GM12878 (cell line): ENCODE results near the gene MYO3B. TPM values are rescaled to one million over a fixed set of nuclear protein-coding genes. Genes with fewer than 3 reads are reported as not detected.

Source experiments
- ATAC-seq: fragments of 200-7000 bp; cut with Tn5 transposase; 3 replicates; pipeline ENCODE4 v1.9.1; 2020; ENCODE audit warnings: mild to moderate bottlenecking, moderate library complexity
- BruUV-seq: library from RNA; stranded (reverse); fragments of 400-500 nt; replicated peaks from 2 replicates; lab custom pipeline; 2021; lab: Mats Ljungman, UMichigan
- CTCF ChIA-PET: fragments of 300-600 bp; sonication (Branson Sonifier 250); formaldehyde crosslinking; extraction: SDS; loops from one replicate; lab custom pipeline; 2021; ENCODE audit warnings: inconsistent platforms; lab: Yijun Ruan, JAX
- POLR2A ChIA-PET: fragments of 350-600 bp; formaldehyde crosslinking; extraction: SDS; loops from one replicate; lab custom pipeline; 2021; ENCODE audit warnings: inconsistent platforms; lab: Charles Lee
- RAD21 ChIA-PET: fragments of 300-600 bp; sonication (Branson Sonifier 250); formaldehyde crosslinking; loops from one replicate; lab custom pipeline; 2023; ENCODE audit warnings: antibody characterized with exemption; ENCODE audit not compliant: unreplicated experiment; lab: Charles Lee
- SMC1A ChIA-PET: fragments of 300-600 bp; sonication (Branson Sonifier 250); formaldehyde crosslinking; loops from one replicate; lab custom pipeline; 2023; ENCODE audit not compliant: unreplicated experiment, uncharacterized antibody; lab: Charles Lee
- DNase-seq: peaks from one replicate; pipeline ENCODE4 v3.0.0-alpha.2; 2011; ENCODE audit warnings: low read depth, low spot score
- FAIRE-seq: peaks from 3 replicates; lab custom pipeline; 2011; peaks lifted over from hg19 to GRCh38; lab: Jason Lieb, UNC
- H2AFZ ChIP-seq: 2 replicates; pipeline ENCODE4 v1.6.0; 2011; ENCODE audit warnings: low read depth, low read length, control low read depth; ENCODE audit not compliant: control insufficient read depth
- H3K27ac ChIP-seq: 2 replicates; pipeline ENCODE4 v1.5.1; 2011; ENCODE audit warnings: control low read depth; ENCODE audit not compliant: control insufficient read depth, insufficient read depth
- H3K27me3 ChIP-seq, 2 experiments: replicated peaks in 1 of 2; 2 replicates each; pipeline versions ENCODE4 v1.6.0 to v1.6.1; 2011; ENCODE audit warnings: low read length in 1 of 2; ENCODE audit not compliant: control insufficient read depth in 2 of 2, insufficient read depth in 2 of 2
- H3K36me3 ChIP-seq, 2 experiments: 2 replicates each; pipeline ENCODE4 v1.5.1; 2011; ENCODE audit warnings: low read length in 1 of 2; ENCODE audit not compliant: control insufficient read depth in 2 of 2, insufficient read depth in 2 of 2
- H3K4me1 ChIP-seq: 2 replicates; pipeline ENCODE4 v1.6.1; 2011; ENCODE audit warnings: mild to moderate bottlenecking, low read length, moderate library complexity, mixed read lengths; ENCODE audit not compliant: control insufficient read depth, insufficient read depth
- H3K4me2 ChIP-seq: 2 replicates; pipeline ENCODE4 v1.6.0; 2011; ENCODE audit warnings: control low read depth; ENCODE audit not compliant: control insufficient read depth, insufficient read depth
- H3K4me3 ChIP-seq: fragments of 200-600 bp; sonication (generic); 2 replicates; pipeline ENCODE4 v1.5.1; 2016
- H3K79me2 ChIP-seq: 2 replicates; pipeline ENCODE4 v1.6.0; 2011; ENCODE audit warnings: low read length; ENCODE audit not compliant: control insufficient read depth, insufficient read depth
- H3K9ac ChIP-seq: 2 replicates; pipeline ENCODE4 v1.8.0; 2011; ENCODE audit warnings: low read length, control low read depth, mixed read lengths; ENCODE audit not compliant: control insufficient read depth, insufficient read depth
- H3K9me3 ChIP-seq: replicated peaks from 3 replicates; pipeline ENCODE4 v1.5.1; 2011; ENCODE audit warnings: mild to moderate bottlenecking, low read length; ENCODE audit not compliant: control insufficient read depth, insufficient read depth
- H4K20me1 ChIP-seq: 2 replicates; pipeline ENCODE4 v1.6.0; 2011; ENCODE audit not compliant: control insufficient read depth, insufficient read depth
- BCLAF1 ChIP-seq: fragments of 450-650 bp; IDR thresholded peaks from 2 replicates; pipeline ENCODE4 v1.6.1; 2017; ENCODE audit warnings: antibody characterized with exemption, mild to moderate bottlenecking, moderate library complexity
- BMI1 ChIP-seq: fragments of 450-650 bp; IDR thresholded peaks from 2 replicates; pipeline ENCODE4 v1.6.1; 2016; ENCODE audit warnings: mild to moderate bottlenecking, moderate library complexity, borderline replicate concordance
- CEBPB ChIP-seq, 2 experiments: fragments of 150-350 bp in 1 of 2; IDR thresholded peaks; 2 replicates each; pipeline ENCODE4 v1.6.1; 2012 to 2014; ENCODE audit warnings: low read depth in 2 of 2, low read length in 2 of 2, borderline replicate concordance in 1 of 2, inconsistent platforms in 1 of 2
- EGR1 ChIP-seq, 2 experiments: IDR thresholded peaks; 1 replicate in 1 of 2; 2 replicates in 1 of 2; pipeline ENCODE4 v1.6.1; 2011 to 2012; ENCODE audit warnings: low read depth in 2 of 2, low read length in 2 of 2, borderline replicate concordance in 1 of 2, mild to moderate bottlenecking in 1 of 2, moderate library complexity in 1 of 2
- EZH2 ChIP-seq: IDR thresholded peaks from 2 replicates; pipeline ENCODE4 v1.6.1; 2012; ENCODE audit warnings: low read depth, mild to moderate bottlenecking, control low read depth, inconsistent platforms, low read length, borderline replicate concordance; ENCODE audit not compliant: control insufficient read depth
- HDAC6 ChIP-seq: fragments of 200-600 bp; sonication (generic); IDR thresholded peaks from one replicate; pipeline ENCODE4 v1.8.0; 2017; ENCODE audit warnings: antibody characterized with exemption; ENCODE audit not compliant: unreplicated experiment
- IKZF2 ChIP-seq, 2 experiments: fragments of 450-650 bp; IDR thresholded peaks; 2 replicates each; pipeline ENCODE4 v1.6.1; 2017; ENCODE audit warnings: mild to moderate bottlenecking in 2 of 2, moderate library complexity in 2 of 2
- IRF5 ChIP-seq: fragments of 450-650 bp; IDR thresholded peaks from 2 replicates; pipeline ENCODE4 v1.6.1; 2017; ENCODE audit warnings: borderline replicate concordance
- MLLT1 ChIP-seq: fragments of 450-650 bp; IDR thresholded peaks from 2 replicates; pipeline ENCODE4 v1.6.1; 2016; ENCODE audit warnings: mild to moderate bottlenecking
- NR2F1 ChIP-seq: fragments of 450-650 bp; conservative IDR thresholded peaks from 2 replicates; pipeline ENCODE4 v1.6.1; 2017; ENCODE audit warnings: mild to moderate bottlenecking
- RAD51 ChIP-seq: fragments of 450-650 bp; IDR thresholded peaks from 2 replicates; pipeline ENCODE4 v1.6.1; 2016; ENCODE audit warnings: moderate library complexity, mild to moderate bottlenecking, inconsistent platforms
- RCOR1 ChIP-seq: conservative IDR thresholded peaks from 2 replicates; pipeline ENCODE4 v1.6.1; 2012; ENCODE audit warnings: low read depth, low read length, improper control_type of control experiment
- RELA ChIP-seq: fragments of 450-650 bp; IDR thresholded peaks from 2 replicates; pipeline ENCODE4 v1.8.0; 2014; ENCODE audit warnings: borderline replicate concordance; ENCODE audit not compliant: partially characterized antibody
- RUNX3 ChIP-seq: IDR thresholded peaks from 2 replicates; pipeline ENCODE4 v1.6.1; 2012; ENCODE audit warnings: low read length, inconsistent platforms
- TCF3 ChIP-seq: IDR thresholded peaks from 2 replicates; pipeline ENCODE4 v1.6.1; 2012; ENCODE audit warnings: low read depth, mild to moderate bottlenecking, low read length, borderline replicate concordance; ENCODE audit not compliant: insufficient read depth
- TCF7 ChIP-seq: IDR thresholded peaks from 2 replicates; pipeline ENCODE4 v1.6.1; 2014; ENCODE audit warnings: antibody characterized with exemption, borderline replicate concordance
- ZNF217 ChIP-seq: fragments of 450-650 bp; IDR thresholded peaks from 2 replicates; pipeline ENCODE4 v1.6.1; 2017; ENCODE audit warnings: antibody characterized with exemption, mild to moderate bottlenecking
- WGBS: methylation state at CpG from one replicate; pipeline ENCODE4 v1.1.6; 2016; ENCODE audit warnings: low lambda C conversion rate; ENCODE audit not compliant: insufficient replicate concordance, insufficient coverage; ENCODE audit errors: missing lambda C conversion rate; 5-methylcytosine and 5-hydroxymethylcytosine counted together
- in situ Hi-C: fragments of 300-500 bp; cut with MboI; formaldehyde crosslinking; loops from 9 replicates; pipeline ENCODE4 v1.14.3; 2018; ENCODE audit warnings: mixed read lengths
- intact Hi-C: fragments of 100-400 bp; cut with micrococcal nuclease; formaldehyde crosslinking; loops from one replicate; pipeline ENCODE4 v1.14.2; 2022; ENCODE audit not compliant: unreplicated experiment
- polyA plus RNA-seq, 11 experiments: library from polyadenylated mRNA; depleted of rRNA in 4 of 11; unstranded in 6 of 11; stranded (reverse) in 5 of 11; fragments of >200 nt; fragmentation: Nextera tagmentation in 4 of 11; fragmentation: Illumina TruSeq in 1 of 11; extraction: Ambion mirVana in 4 of 11; extraction: Trizol in 1 of 11; gene quantifications; 1 replicate in 1 of 11; 2 replicates in 10 of 11; pipeline versions ENCODE4 v1.2.1 to v1.2.3, GENCODE V29; 2011 to 2016; ENCODE audit warnings: inconsistent platforms in 2 of 11, missing spikeins in 2 of 11, low read depth in 1 of 11
- total RNA-seq, 4 experiments: library from RNA; depleted of rRNA in 3 of 4; stranded (reverse); fragments of >200 nt in 3 of 4; fragmentation: Illumina TruSeq in 1 of 4; extraction: Trizol in 1 of 4; gene quantifications; 2 replicates each; pipeline versions ENCODE4 v1.2.1 to v1.2.3, GENCODE V29; 2013 to 2021
- TF ChIP-seq, protein P1 (sequence below): fragments of 450-650 bp; IDR thresholded peaks from 2 replicates; pipeline ENCODE4 v1.6.1; 2016; ENCODE audit warnings: mild to moderate bottlenecking

The MYO3B gene
- total and polyA plus RNA-seq, 10 of the 15 experiments (the other 5 are each of a cell fraction or from before 2014, with no cell fraction given), result 1.1 to 7.1 (median 2.1) TPM

DNA sequence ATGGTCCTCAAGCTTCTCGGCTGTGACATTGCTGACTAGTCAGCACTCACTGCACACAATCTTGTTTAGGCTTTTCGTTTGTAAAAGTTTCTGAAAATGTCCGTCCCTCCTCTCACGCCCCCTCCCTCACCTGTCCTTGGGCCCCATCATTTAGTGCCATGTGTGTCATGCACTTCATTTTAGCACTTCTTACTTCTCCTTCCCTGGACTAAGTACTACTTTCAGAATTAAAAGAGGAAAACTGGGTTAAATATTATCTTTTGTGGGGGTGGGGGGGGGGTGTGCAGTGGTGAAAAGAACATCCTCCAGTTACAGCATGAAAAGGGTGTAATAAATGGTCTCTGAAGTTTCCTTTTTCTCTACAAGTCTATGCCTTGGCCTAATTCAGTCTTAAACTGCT is 355.2 kb downstream of the MYO3B start:
- BruUV-seq, result no TSS peak
- intact Hi-C loops, result no loop called here
- SMC1A ChIA-PET, result interaction anchor here (0.6 to 2.8 kb wide), 12 partner anchors 9 to 284 kb away, joined by 3 to 16 read pairs (median 4); partner anchors contain the start of gene GAD1
- TF ChIP-seq RELA, result no peak
- TF ChIP-seq RUNX3, result no peak
- peak; percentile 44; the same call in 1 of the 2 replicates for TF ChIP-seq ZNF217
- no peak for TF ChIP-seq TCF7
- 0 out of 2 replicates have a peak, but pooled peaks have one; percentile 55 for TF ChIP-seq MLLT1
- TF ChIP-seq IKZF2 (IDR thresholded peaks at IDR 0.05), result peak; percentile 92 to 96
- TF ChIP-seq RCOR1, result no peak
- TF ChIP-seq EZH2, result no peak
- peak; percentile 32; the same call in 1 of the 2 replicates for TF ChIP-seq NR2F1
- no peak for TF ChIP-seq EGR1 (IDR thresholded peaks at IDR 0.05; ENCODE audit: borderline replicate concordance in 1 of 2, low read depth in 2 of 2, low read length in 2 of 2)
- TF ChIP-seq RAD51, result no peak
- no peak for TF ChIP-seq HDAC6
- TF ChIP-seq TCF3, result no peak
- TF ChIP-seq BMI1, result peak; percentile 63; the same call in 1 of the 2 replicates
- TF ChIP-seq, protein P1, sequence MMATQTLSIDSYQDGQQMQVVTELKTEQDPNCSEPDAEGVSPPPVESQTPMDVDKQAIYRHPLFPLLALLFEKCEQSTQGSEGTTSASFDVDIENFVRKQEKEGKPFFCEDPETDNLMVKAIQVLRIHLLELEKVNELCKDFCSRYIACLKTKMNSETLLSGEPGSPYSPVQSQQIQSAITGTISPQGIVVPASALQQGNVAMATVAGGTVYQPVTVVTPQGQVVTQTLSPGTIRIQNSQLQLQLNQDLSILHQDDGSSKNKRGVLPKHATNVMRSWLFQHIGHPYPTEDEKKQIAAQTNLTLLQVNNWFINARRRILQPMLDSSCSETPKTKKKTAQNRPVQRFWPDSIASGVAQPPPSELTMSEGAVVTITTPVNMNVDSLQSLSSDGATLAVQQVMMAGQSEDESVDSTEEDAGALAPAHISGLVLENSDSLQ, result peak; percentile 45
- no peak for TF ChIP-seq CEBPB (IDR thresholded peaks at IDR 0.05; ENCODE audit: borderline replicate concordance in 1 of 2, low read depth in 2 of 2, low read length in 2 of 2)
- TF ChIP-seq BCLAF1, result no peak
- no peak for TF ChIP-seq IRF5

More for the DNA sequence above, 355.2 kb downstream of the MYO3B start:
- POLR2A ChIA-PET, result interaction anchor here (0.6 to 3.2 kb wide), 3 partner anchors 16 to 426 kb away, joined by 6 to 8 read pairs (median 6); no protein-coding TSS in a partner anchor
- peak; percentile 86 for ATAC-seq
- in situ Hi-C loops, result no loop called here
- Histone ChIP-seq H3K4me3 (no peak overlapping the region), H3K79me2 (no peaks in the 10 kb centered on the region), H3K4me1 (no peaks in the 10 kb centered on the region), H4K20me1 (no peaks in the 10 kb centered on the region), H3K4me2 (no peak overlapping the region), H2AFZ (no peak overlapping the region), H3K36me3 (no peaks in the 10 kb centered on the region), H3K27ac (no peak overlapping the region), H3K27me3 (no peaks in the 10 kb centered on the region), H3K9ac (no peak overlapping the region), H3K9me3 (no peaks in the 10 kb centered on the region)
- peak; percentile 33 for DNase-seq
- CTCF ChIA-PET, result interaction anchor here (1.0 to 1.4 kb wide), 4 partner anchors 13 to 147 kb away, joined by 3 to 4 read pairs (median 3); no protein-coding TSS in a partner anchor
- FAIRE-seq, result no peak
- RAD21 ChIA-PET, result interaction anchor here (0.8 to 4.7 kb wide), 9 partner anchors 10 to 147 kb away, joined by 3 to 27 read pairs (median 7); no protein-coding TSS in a partner anchor
- WGBS, result 37% methylated on average over 4 of the region's 4 CpGs
